GM23338 (cell line): ENCODE measurements around the gene THTPA. TPM values are rescaled to one million over a fixed set of nuclear protein-coding genes. Genes with fewer than 3 reads are reported as not detected.

ENCODE experiments used
- ATAC-seq: fragments of 200-7000 bp; cut with Tn5 transposase; 3 replicates; pipeline ENCODE4 v1.9.1; 2020
- DNase-seq: peaks from one replicate; pipeline ENCODE4 v3.0.0-alpha.2; 2015; ENCODE audit warnings: low spot score
- H2AFZ ChIP-seq: fragments of 200-600 bp; sonication (generic); 2 replicates; pipeline ENCODE4 v1.8.0; 2016; ENCODE audit warnings: antibody characterized with exemption, mild to moderate bottlenecking, moderate library complexity
- H3F3A ChIP-seq: fragments of 200-600 bp; sonication (generic); replicated peaks from 2 replicates; pipeline ENCODE4 v1.8.0; 2017; ENCODE audit warnings: antibody characterized with exemption, mixed run types, low read depth
- H3K27ac ChIP-seq: fragments of 200-600 bp; sonication (generic); 2 replicates; pipeline ENCODE4 v1.6.1; 2016; ENCODE audit warnings: low read depth
- H3K27me3 ChIP-seq: fragments of 200-600 bp; sonication (generic); 2 replicates; pipeline ENCODE4 v1.8.0; 2016; ENCODE audit warnings: mild to moderate bottlenecking, mixed run types, moderate library complexity; ENCODE audit not compliant: insufficient read depth
- H3K36me3 ChIP-seq: fragments of 200-600 bp; sonication (generic); 2 replicates; pipeline ENCODE4 v1.8.0; 2016; ENCODE audit warnings: mild to moderate bottlenecking; ENCODE audit not compliant: insufficient read depth
- H3K4me1 ChIP-seq: fragments of 200-600 bp; sonication (generic); 2 replicates; pipeline ENCODE4 v1.8.0; 2016; ENCODE audit warnings: mild to moderate bottlenecking, moderate library complexity; ENCODE audit not compliant: insufficient read depth
- H3K4me2 ChIP-seq: fragments of 200-600 bp; sonication (generic); 2 replicates; pipeline ENCODE4 v1.7.1; 2017; ENCODE audit warnings: mixed run types
- H3K4me3 ChIP-seq: fragments of 200-600 bp; sonication (generic); 2 replicates; pipeline ENCODE4 v1.6.1; 2016; ENCODE audit warnings: mixed run types
- H3K79me2 ChIP-seq: fragments of 200-600 bp; sonication (generic); replicated peaks from 2 replicates; pipeline ENCODE4 v1.8.0; 2017; ENCODE audit warnings: mild to moderate bottlenecking; ENCODE audit not compliant: insufficient read depth
- H3K9me2 ChIP-seq: fragments of 200-600 bp; sonication (generic); 2 replicates; pipeline ENCODE4 v1.8.0; 2017; ENCODE audit not compliant: insufficient read depth
- H4K20me1 ChIP-seq: fragments of 200-600 bp; sonication (generic); replicated peaks from 2 replicates; pipeline ENCODE4 v1.8.0; 2017; ENCODE audit warnings: mild to moderate bottlenecking; ENCODE audit not compliant: insufficient read depth
- H3K27ac Mint-ChIP-seq: 2 replicates; pipeline ENCODE4 v1.8.0; 2020; ENCODE audit warnings: inconsistent platforms, mild to moderate bottlenecking, moderate library complexity, mixed read lengths
- H3K27me3 Mint-ChIP-seq: 3 replicates; pipeline ENCODE4 v1.8.0; 2022; ENCODE audit warnings: low read depth, mild to moderate bottlenecking, moderate library complexity, mixed read lengths, inconsistent platforms; ENCODE audit not compliant: insufficient read depth, poor library complexity
- H3K36me3 Mint-ChIP-seq: 3 replicates; pipeline ENCODE4 v1.8.0; 2021; ENCODE audit warnings: low read depth, mild to moderate bottlenecking, inconsistent platforms, moderate library complexity, mixed read lengths
- H3K4me1 Mint-ChIP-seq: 3 replicates; pipeline ENCODE4 v1.8.0; 2020; ENCODE audit warnings: mild to moderate bottlenecking, inconsistent platforms, mixed read lengths
- H3K4me3 Mint-ChIP-seq: 3 replicates; pipeline ENCODE4 v1.8.0; 2021; ENCODE audit warnings: moderate library complexity, mild to moderate bottlenecking, inconsistent platforms, mixed read lengths
- H3K9me3 Mint-ChIP-seq: 3 replicates; pipeline ENCODE4 v1.8.0; 2020; ENCODE audit warnings: moderate library complexity, mild to moderate bottlenecking, inconsistent platforms, mixed read lengths
- JUNB ChIP-seq: IDR thresholded peaks from one replicate; pipeline ENCODE4 v1.6.1; 2016; ENCODE audit warnings: antibody characterized with exemption; ENCODE audit not compliant: unreplicated experiment
- POLR2AphosphoS5 ChIP-seq: IDR thresholded peaks from 2 replicates; pipeline ENCODE4 v1.6.1; 2016; ENCODE audit warnings: antibody characterized with exemption, low read depth
- STAT1 ChIP-seq: IDR thresholded peaks from one replicate; pipeline ENCODE4 v1.6.1; 2016; ENCODE audit warnings: antibody characterized with exemption; ENCODE audit not compliant: unreplicated experiment
- ZNF114 ChIP-seq: fragments of 250-450 bp; sonication (Bioruptor Pico); IDR thresholded peaks from 2 replicates; pipeline ENCODE4 v1.5.0; 2020; ENCODE audit warnings: mild to moderate bottlenecking, moderate library complexity
- ZNF331 ChIP-seq: fragments of 250-450 bp; sonication (Bioruptor Pico); IDR thresholded peaks from 2 replicates; pipeline ENCODE4 v1.5.0; 2020; ENCODE audit warnings: low read depth, mild to moderate bottlenecking, moderate library complexity
- polyA plus RNA-seq: library from polyadenylated mRNA; unstranded; fragments of >200 nt; fragmentation: Nextera tagmentation; extraction: Ambion mirVana; gene quantifications from 2 replicates; pipeline ENCODE4 v1.2.1, GENCODE V29; 2016
- total RNA-seq: library from RNA; depleted of rRNA; stranded (reverse); fragments of >200 nt; shearing (Covaris generic); gene quantifications from 2 replicates; pipeline ENCODE4 v1.2.3, GENCODE V29; 2014
- TF ChIP-seq, protein P1 (sequence below): fragments of 250-450 bp; sonication (Bioruptor Pico); IDR thresholded peaks from 2 replicates; pipeline ENCODE4 v1.5.0; 2020; ENCODE audit warnings: mild to moderate bottlenecking, moderate library complexity
- TF ChIP-seq, protein P2 (sequence below), 2 experiments: fragments of 200-600 bp in 1 of 2; sonication (generic) in 1 of 2; conservative IDR thresholded peaks; 2 replicates each; pipeline versions ENCODE4 v1.5.1 to v1.6.1; 2016 to 2017; ENCODE audit warnings: antibody characterized with exemption in 2 of 2, low read depth in 2 of 2, mild to moderate bottlenecking in 2 of 2, moderate library complexity in 1 of 2
- TF ChIP-seq, protein P3 (sequence below): IDR thresholded peaks from one replicate; pipeline ENCODE4 v1.6.1; 2018; ENCODE audit warnings: antibody characterized with exemption; ENCODE audit not compliant: unreplicated experiment

Gene THTPA
- total and polyA plus RNA-seq, 2 experiments from 2014 or later, result 8.6 to 21.3 TPM

DNA sequence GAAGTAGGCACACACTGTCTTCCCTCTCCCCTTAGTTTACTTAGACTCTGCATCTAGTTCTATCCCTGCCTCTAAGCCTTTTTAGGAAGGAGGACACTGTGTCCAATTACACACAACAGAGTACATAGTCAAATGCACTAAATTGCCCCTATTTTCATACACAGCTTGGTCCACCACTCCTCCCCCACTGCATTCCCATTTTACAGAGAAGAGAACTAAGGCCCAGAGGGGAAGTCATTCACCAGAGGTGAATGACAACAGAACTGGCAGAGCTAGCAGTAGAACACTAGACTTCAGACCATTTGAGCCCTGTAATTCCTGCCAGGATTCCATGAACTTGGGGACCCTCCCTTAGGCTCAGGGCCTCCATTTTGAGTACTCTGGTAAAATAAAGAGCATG lies 23.7 kb downstream of the THTPA start:
- Mint-ChIP-seq H3K27ac (no peak overlapping the region), H3K36me3 (peaks cover 10% of the 10 kb centered on the region), H3K27me3 (peaks cover 30% of the 10 kb centered on the region), H3K4me3 (no peak overlapping the region; the same call in 2 of the 3 replicates), H3K9me3 (peaks cover 12% of the 10 kb centered on the region), H3K4me1 (peaks cover 22% of the 10 kb centered on the region)
- peaks cover 15% of the 10 kb centered on the region; the same call in 1 of the 2 replicates for H3F3A ChIP-seq
- TF ChIP-seq JUNB (no peak), STAT1 (no peak), ZNF114 (no peak), POLR2AphosphoS5 (no peak), ZNF331 (CRISPR knock-in tag) (no peak)
- TF ChIP-seq, protein P1, sequence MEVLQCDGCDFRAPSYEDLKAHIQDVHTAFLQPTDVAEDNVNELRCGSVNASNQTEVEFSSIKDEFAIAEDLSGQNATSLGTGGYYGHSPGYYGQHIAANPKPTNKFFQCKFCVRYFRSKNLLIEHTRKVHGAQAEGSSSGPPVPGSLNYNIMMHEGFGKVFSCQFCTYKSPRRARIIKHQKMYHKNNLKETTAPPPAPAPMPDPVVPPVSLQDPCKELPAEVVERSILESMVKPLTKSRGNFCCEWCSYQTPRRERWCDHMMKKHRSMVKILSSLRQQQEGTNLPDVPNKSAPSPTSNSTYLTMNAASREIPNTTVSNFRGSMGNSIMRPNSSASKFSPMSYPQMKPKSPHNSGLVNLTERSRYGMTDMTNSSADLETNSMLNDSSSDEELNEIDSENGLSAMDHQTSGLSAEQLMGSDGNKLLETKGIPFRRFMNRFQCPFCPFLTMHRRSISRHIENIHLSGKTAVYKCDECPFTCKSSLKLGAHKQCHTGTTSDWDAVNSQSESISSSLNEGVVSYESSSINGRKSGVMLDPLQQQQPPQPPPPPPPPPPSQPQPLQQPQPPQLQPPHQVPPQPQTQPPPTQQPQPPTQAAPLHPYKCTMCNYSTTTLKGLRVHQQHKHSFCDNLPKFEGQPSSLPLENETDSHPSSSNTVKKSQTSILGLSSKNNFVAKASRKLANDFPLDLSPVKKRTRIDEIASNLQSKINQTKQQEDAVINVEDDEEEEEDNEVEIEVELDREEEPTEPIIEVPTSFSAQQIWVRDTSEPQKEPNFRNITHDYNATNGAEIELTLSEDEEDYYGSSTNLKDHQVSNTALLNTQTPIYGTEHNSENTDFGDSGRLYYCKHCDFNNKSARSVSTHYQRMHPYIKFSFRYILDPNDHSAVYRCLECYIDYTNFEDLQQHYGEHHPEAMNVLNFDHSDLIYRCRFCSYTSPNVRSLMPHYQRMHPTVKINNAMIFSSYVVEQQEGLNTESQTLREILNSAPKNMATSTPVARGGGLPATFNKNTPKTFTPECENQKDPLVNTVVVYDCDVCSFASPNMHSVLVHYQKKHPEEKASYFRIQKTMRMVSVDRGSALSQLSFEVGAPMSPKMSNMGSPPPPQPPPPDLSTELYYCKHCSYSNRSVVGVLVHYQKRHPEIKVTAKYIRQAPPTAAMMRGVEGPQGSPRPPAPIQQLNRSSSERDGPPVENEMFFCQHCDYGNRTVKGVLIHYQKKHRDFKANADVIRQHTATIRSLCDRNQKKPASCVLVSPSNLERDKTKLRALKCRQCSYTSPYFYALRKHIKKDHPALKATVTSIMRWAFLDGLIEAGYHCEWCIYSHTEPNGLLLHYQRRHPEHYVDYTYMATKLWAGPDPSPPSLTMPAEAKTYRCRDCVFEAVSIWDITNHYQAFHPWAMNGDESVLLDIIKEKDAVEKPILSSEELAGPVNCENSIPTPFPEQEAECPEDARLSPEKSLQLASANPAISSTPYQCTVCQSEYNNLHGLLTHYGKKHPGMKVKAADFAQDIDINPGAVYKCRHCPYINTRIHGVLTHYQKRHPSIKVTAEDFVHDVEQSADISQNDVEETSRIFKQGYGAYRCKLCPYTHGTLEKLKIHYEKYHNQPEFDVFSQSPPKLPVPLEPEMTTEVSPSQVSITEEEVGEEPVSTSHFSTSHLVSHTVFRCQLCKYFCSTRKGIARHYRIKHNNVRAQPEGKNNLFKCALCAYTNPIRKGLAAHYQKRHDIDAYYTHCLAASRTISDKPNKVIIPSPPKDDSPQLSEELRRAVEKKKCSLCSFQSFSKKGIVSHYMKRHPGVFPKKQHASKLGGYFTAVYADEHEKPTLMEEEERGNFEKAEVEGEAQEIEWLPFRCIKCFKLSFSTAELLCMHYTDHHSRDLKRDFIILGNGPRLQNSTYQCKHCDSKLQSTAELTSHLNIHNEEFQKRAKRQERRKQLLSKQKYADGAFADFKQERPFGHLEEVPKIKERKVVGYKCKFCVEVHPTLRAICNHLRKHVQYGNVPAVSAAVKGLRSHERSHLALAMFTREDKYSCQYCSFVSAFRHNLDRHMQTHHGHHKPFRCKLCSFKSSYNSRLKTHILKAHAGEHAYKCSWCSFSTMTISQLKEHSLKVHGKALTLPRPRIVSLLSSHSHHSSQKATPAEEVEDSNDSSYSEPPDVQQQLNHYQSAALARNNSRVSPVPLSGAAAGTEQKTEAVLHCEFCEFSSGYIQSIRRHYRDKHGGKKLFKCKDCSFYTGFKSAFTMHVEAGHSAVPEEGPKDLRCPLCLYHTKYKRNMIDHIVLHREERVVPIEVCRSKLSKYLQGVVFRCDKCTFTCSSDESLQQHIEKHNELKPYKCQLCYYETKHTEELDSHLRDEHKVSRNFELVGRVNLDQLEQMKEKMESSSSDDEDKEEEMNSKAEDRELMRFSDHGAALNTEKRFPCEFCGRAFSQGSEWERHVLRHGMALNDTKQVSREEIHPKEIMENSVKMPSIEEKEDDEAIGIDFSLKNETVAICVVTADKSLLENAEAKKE (CRISPR knock-in tag), result no peak
- TF ChIP-seq, protein P2, sequence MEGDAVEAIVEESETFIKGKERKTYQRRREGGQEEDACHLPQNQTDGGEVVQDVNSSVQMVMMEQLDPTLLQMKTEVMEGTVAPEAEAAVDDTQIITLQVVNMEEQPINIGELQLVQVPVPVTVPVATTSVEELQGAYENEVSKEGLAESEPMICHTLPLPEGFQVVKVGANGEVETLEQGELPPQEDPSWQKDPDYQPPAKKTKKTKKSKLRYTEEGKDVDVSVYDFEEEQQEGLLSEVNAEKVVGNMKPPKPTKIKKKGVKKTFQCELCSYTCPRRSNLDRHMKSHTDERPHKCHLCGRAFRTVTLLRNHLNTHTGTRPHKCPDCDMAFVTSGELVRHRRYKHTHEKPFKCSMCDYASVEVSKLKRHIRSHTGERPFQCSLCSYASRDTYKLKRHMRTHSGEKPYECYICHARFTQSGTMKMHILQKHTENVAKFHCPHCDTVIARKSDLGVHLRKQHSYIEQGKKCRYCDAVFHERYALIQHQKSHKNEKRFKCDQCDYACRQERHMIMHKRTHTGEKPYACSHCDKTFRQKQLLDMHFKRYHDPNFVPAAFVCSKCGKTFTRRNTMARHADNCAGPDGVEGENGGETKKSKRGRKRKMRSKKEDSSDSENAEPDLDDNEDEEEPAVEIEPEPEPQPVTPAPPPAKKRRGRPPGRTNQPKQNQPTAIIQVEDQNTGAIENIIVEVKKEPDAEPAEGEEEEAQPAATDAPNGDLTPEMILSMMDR (conservative IDR thresholded peaks at IDR 0.05; ENCODE audit: low read depth in 2 of 2), result no peak
- TF ChIP-seq, protein P3, sequence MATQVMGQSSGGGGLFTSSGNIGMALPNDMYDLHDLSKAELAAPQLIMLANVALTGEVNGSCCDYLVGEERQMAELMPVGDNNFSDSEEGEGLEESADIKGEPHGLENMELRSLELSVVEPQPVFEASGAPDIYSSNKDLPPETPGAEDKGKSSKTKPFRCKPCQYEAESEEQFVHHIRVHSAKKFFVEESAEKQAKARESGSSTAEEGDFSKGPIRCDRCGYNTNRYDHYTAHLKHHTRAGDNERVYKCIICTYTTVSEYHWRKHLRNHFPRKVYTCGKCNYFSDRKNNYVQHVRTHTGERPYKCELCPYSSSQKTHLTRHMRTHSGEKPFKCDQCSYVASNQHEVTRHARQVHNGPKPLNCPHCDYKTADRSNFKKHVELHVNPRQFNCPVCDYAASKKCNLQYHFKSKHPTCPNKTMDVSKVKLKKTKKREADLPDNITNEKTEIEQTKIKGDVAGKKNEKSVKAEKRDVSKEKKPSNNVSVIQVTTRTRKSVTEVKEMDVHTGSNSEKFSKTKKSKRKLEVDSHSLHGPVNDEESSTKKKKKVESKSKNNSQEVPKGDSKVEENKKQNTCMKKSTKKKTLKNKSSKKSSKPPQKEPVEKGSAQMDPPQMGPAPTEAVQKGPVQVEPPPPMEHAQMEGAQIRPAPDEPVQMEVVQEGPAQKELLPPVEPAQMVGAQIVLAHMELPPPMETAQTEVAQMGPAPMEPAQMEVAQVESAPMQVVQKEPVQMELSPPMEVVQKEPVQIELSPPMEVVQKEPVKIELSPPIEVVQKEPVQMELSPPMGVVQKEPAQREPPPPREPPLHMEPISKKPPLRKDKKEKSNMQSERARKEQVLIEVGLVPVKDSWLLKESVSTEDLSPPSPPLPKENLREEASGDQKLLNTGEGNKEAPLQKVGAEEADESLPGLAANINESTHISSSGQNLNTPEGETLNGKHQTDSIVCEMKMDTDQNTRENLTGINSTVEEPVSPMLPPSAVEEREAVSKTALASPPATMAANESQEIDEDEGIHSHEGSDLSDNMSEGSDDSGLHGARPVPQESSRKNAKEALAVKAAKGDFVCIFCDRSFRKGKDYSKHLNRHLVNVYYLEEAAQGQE, result no peak
- H3K4me2 ChIP-seq, result peak overlapping the region; percentile 98
- no peak overlapping the region for H3K27ac ChIP-seq
- no peak for DNase-seq
- H3K27me3 ChIP-seq, result peaks cover 27% of the 10 kb centered on the region
- H3K4me1 ChIP-seq, result peaks cover 15% of the 10 kb centered on the region
- H3K4me3 ChIP-seq, result peak overlapping the region; percentile 90; the same call in 1 of the 2 replicates
- ATAC-seq, result no peak
- no peaks in the 10 kb centered on the region for H3K9me2 ChIP-seq
- H3K36me3 ChIP-seq, result no peaks in the 10 kb centered on the region
- H4K20me1 ChIP-seq, result peaks cover 8% of the 10 kb centered on the region
- H2AFZ ChIP-seq, result no peak overlapping the region
- peaks cover 5% of the 10 kb centered on the region; the same call in 1 of the 2 replicates for H3K79me2 ChIP-seq
